IMR-90 (cell line): ENCODE results near the gene KDM5A. TPM values are rescaled to one million over a fixed set of nuclear protein-coding genes. Genes with fewer than 3 reads are reported as not detected.

Experiments
- ATAC-seq: fragments of 200-7000 bp; cut with Tn5 transposase; 2 replicates; pipeline ENCODE4 v1.9.1; 2020; ENCODE audit warnings: low read depth, mild to moderate bottlenecking, moderate library complexity
- BruUV-seq: library from RNA; stranded (reverse); fragments of 400-500 nt; replicated peaks from 2 replicates; lab custom pipeline; 2021; lab: Mats Ljungman, UMichigan
- CTCF ChIA-PET: fragments of 300-600 bp; formaldehyde crosslinking; extraction: SDS; loops from one replicate; lab custom pipeline; 2021; ENCODE audit warnings: antibody characterized with exemption; lab: Yijun Ruan, JAX
- POLR2A ChIA-PET: fragments of 300-600 bp; sonication (Branson Sonifier 250); formaldehyde crosslinking; loops from one replicate; lab custom pipeline; 2022; ENCODE audit warnings: antibody characterized with exemption; ENCODE audit not compliant: unreplicated experiment; lab: Charles Lee
- DNase-seq: peaks from one replicate; pipeline ENCODE4 v3.0.0; 2013
- H2AFZ ChIP-seq: replicated peaks from 2 replicates; pipeline ENCODE3; 2013; ENCODE audit warnings: low read length, mild to moderate bottlenecking; ENCODE audit not compliant: poor library complexity
- H2AK5ac ChIP-seq: 2 replicates; pipeline ENCODE4 v1.6.1; 2013; ENCODE audit warnings: low read depth, low read length, inconsistent platforms
- H2AK9ac ChIP-seq: replicated peaks from 2 replicates; pipeline ENCODE3; 2013; ENCODE audit warnings: mild to moderate bottlenecking, low read depth, low read length, moderate library complexity; ENCODE audit not compliant: poor library complexity
- H2BK120ac ChIP-seq: 2 replicates; pipeline ENCODE4 v1.6.1; 2013; ENCODE audit warnings: low read depth, low read length, inconsistent platforms
- H2BK15ac ChIP-seq: 3 replicates; pipeline ENCODE4 v1.6.1; 2013; ENCODE audit warnings: low read depth, low read length, inconsistent platforms
- H2BK20ac ChIP-seq: 2 replicates; pipeline ENCODE4 v1.6.1; 2013; ENCODE audit warnings: low read depth, mild to moderate bottlenecking, inconsistent platforms, low read length, moderate library complexity
- H2BK5ac ChIP-seq: 2 replicates; pipeline ENCODE4 v1.6.1; 2013; ENCODE audit warnings: mild to moderate bottlenecking, low read depth, low read length, inconsistent platforms; ENCODE audit not compliant: poor library complexity, severe bottlenecking
- H3K14ac ChIP-seq: replicated peaks from 2 replicates; pipeline ENCODE4 v1.6.1; 2013; ENCODE audit warnings: low read depth, low read length, inconsistent platforms
- H3K18ac ChIP-seq: 2 replicates; pipeline ENCODE4 v1.6.1; 2013; ENCODE audit warnings: low read depth, low read length, control low read depth
- H3K23ac ChIP-seq: 2 replicates; pipeline ENCODE4 v1.6.1; 2013; ENCODE audit warnings: low read depth, low read length, inconsistent platforms
- H3K27ac ChIP-seq: 2 replicates; pipeline ENCODE4 v1.5.1; 2013; ENCODE audit warnings: mild to moderate bottlenecking, control low read depth, low read length; ENCODE audit not compliant: insufficient read depth
- H3K27me3 ChIP-seq: 2 replicates; pipeline ENCODE4 v1.6.1; 2013; ENCODE audit warnings: low read length; ENCODE audit not compliant: control insufficient read depth, insufficient read depth
- H3K36me3 ChIP-seq: 2 replicates; pipeline ENCODE4 v1.6.1; 2013; ENCODE audit warnings: low read length, mixed read lengths; ENCODE audit not compliant: control insufficient read depth, insufficient read depth
- H3K4ac ChIP-seq: 2 replicates; pipeline ENCODE4 v1.6.1; 2013; ENCODE audit warnings: low read depth, low read length, inconsistent platforms
- H3K4me1 ChIP-seq: 2 replicates; pipeline ENCODE4 v1.6.1; 2013; ENCODE audit warnings: low read length, mixed read lengths; ENCODE audit not compliant: control insufficient read depth, insufficient read depth
- H3K4me2 ChIP-seq: 2 replicates; pipeline ENCODE4 v1.6.1; 2013; ENCODE audit warnings: low read depth, mild to moderate bottlenecking, control low read depth, low read length, moderate library complexity
- H3K4me3 ChIP-seq: 2 replicates; pipeline ENCODE4 v1.5.1; 2013; ENCODE audit warnings: low read depth, mild to moderate bottlenecking, control low read depth, low read length, moderate library complexity; ENCODE audit not compliant: insufficient read depth
- H3K56ac ChIP-seq: 2 replicates; pipeline ENCODE4 v1.6.1; 2013; ENCODE audit warnings: low read length, inconsistent platforms; ENCODE audit not compliant: insufficient read depth; ENCODE audit errors: extremely low read depth
- H3K79me1 ChIP-seq, 2 experiments: 2 replicates each; pipeline ENCODE4 v1.6.1; 2013; ENCODE audit warnings: low read length in 2 of 2, inconsistent platforms in 1 of 2, low read depth in 1 of 2
- H3K9ac ChIP-seq: 2 replicates; pipeline ENCODE4 v1.6.1; 2013; ENCODE audit warnings: low read depth, low read length, control low read depth
- H3K9me1 ChIP-seq: 2 replicates; pipeline ENCODE4 v1.6.1; 2013; ENCODE audit warnings: low read length, inconsistent platforms; ENCODE audit not compliant: insufficient read depth
- H3K9me3 ChIP-seq: 2 replicates; pipeline ENCODE4 v1.6.1; 2013; ENCODE audit warnings: low read length; ENCODE audit not compliant: control insufficient read depth, insufficient read depth
- H4K20me1 ChIP-seq: 2 replicates; pipeline ENCODE4 v1.6.1; 2013; ENCODE audit warnings: low read length, inconsistent platforms; ENCODE audit not compliant: insufficient read depth
- H4K5ac ChIP-seq: 2 replicates; pipeline ENCODE4 v1.6.1; 2013; ENCODE audit warnings: mild to moderate bottlenecking, low read depth, low read length, control low read depth
- H4K8ac ChIP-seq, 2 experiments: 2 replicates each; pipeline ENCODE4 v1.6.1; 2013; ENCODE audit warnings: low read depth in 2 of 2, low read length in 2 of 2, control low read depth in 1 of 2, inconsistent platforms in 1 of 2
- H4K91ac ChIP-seq: 2 replicates; pipeline ENCODE4 v1.6.1; 2013; ENCODE audit warnings: low read depth, low read length, inconsistent platforms; ENCODE audit not compliant: insufficient read depth
- BHLHE40 ChIP-seq: fragments of 150-350 bp; IDR thresholded peaks from 2 replicates; pipeline ENCODE4 v1.6.1; 2016; ENCODE audit warnings: mild to moderate bottlenecking, low read depth, low read length
- CEBPB ChIP-seq: IDR thresholded peaks from 2 replicates; pipeline ENCODE4 v1.6.1; 2012; ENCODE audit warnings: low read depth, low read length, improper control_type of control experiment
- CHD1 ChIP-seq: IDR thresholded peaks from 2 replicates; pipeline ENCODE4 v1.6.1; 2012; ENCODE audit warnings: low read depth, low read length, improper control_type of control experiment
- FOS ChIP-seq: fragments of 150-350 bp; IDR thresholded peaks from 2 replicates; pipeline ENCODE4 v1.6.1; 2016; ENCODE audit warnings: low read depth, low read length
- MAZ ChIP-seq: IDR thresholded peaks from 2 replicates; pipeline ENCODE4 v1.6.1; 2012; ENCODE audit warnings: low read depth, mild to moderate bottlenecking, low read length, improper control_type of control experiment, moderate library complexity, borderline replicate concordance
- MXI1 ChIP-seq: IDR thresholded peaks from 2 replicates; pipeline ENCODE4 v1.6.1; 2012; ENCODE audit warnings: low read depth, mild to moderate bottlenecking, low read length, moderate library complexity, borderline replicate concordance
- NFE2L2 ChIP-seq: fragments of 150-350 bp; IDR thresholded peaks from 2 replicates; pipeline ENCODE4 v1.6.1; 2016; ENCODE audit warnings: low read depth, mild to moderate bottlenecking, low read length
- POLR2A ChIP-seq: IDR thresholded peaks from 2 replicates; pipeline ENCODE4 v1.6.1; 2012; ENCODE audit warnings: mild to moderate bottlenecking, low read depth, low read length
- RAD21 ChIP-seq: IDR thresholded peaks from 2 replicates; pipeline ENCODE4 v1.6.1; 2012; ENCODE audit warnings: low read length, improper control_type of control experiment
- RCOR1 ChIP-seq: IDR thresholded peaks from 2 replicates; pipeline ENCODE4 v1.6.1; 2012; ENCODE audit warnings: mild to moderate bottlenecking, low read length, improper control_type of control experiment; ENCODE audit not compliant: insufficient replicate concordance
- RFX5 ChIP-seq: IDR thresholded peaks from 2 replicates; pipeline ENCODE4 v1.8.0; 2012; ENCODE audit warnings: low read depth, mild to moderate bottlenecking, low read length, moderate library complexity
- SMC3 ChIP-seq: fragments of 150-350 bp; IDR thresholded peaks from 2 replicates; pipeline ENCODE4 v1.6.1; 2016; ENCODE audit warnings: low read depth, mild to moderate bottlenecking, antibody characterized with exemption, low read length, moderate library complexity
- USF2 ChIP-seq: fragments of 150-350 bp; IDR thresholded peaks from 2 replicates; pipeline ENCODE4 v1.6.1; 2017; ENCODE audit warnings: mild to moderate bottlenecking, antibody characterized with exemption, low read length, low read depth
- WGBS, 2 experiments: methylation state at CpG; one replicate each; pipeline versions ENCODE4 v1.1.5 to v1.1.7; 2013; ENCODE audit warnings: missing lambda C conversion rate in 2 of 2; ENCODE audit not compliant: insufficient read length in 1 of 2; ENCODE audit errors: extremely low coverage in 2 of 2; 5-methylcytosine and 5-hydroxymethylcytosine counted together
- dilution Hi-C: fragments of 300-500 bp; cut with HindIII; formaldehyde crosslinking; loops from one replicate; pipeline ENCODE4 v1.14.3; 2018; ENCODE audit warnings: low sequenced_read_pairs; ENCODE audit not compliant: unreplicated experiment
- in situ Hi-C: fragments of 300-500 bp; cut with MboI; formaldehyde crosslinking; loops from 3 replicates; pipeline ENCODE4 v1.14.3; 2019; ENCODE audit warnings: low sequenced_read_pairs, inconsistent platforms, mixed read lengths
- intact Hi-C: fragments of 100-400 bp; cut with micrococcal nuclease; formaldehyde crosslinking; loops from 2 replicates; pipeline ENCODE4 v1.10.0; 2022
- polyA plus RNA-seq, 3 experiments: library from polyadenylated mRNA; depleted of rRNA; stranded (reverse); fragments of >200 nt; gene quantifications; 2 replicates each; pipeline ENCODE4 v1.2.3, GENCODE V29; 2012; ENCODE audit warnings: low replicate concordance in 1 of 3
- total RNA-seq: library from RNA; depleted of rRNA; stranded (reverse); fragments of >200 nt; gene quantifications from 2 replicates; pipeline ENCODE4 v1.2.3, GENCODE V29; 2012
- TF ChIP-seq, protein P1 (sequence below): conservative IDR thresholded peaks from 2 replicates; pipeline ENCODE4 v1.5.1; 2012; ENCODE audit warnings: mild to moderate bottlenecking, low read depth, low read length, improper control_type of control experiment
- TF ChIP-seq, protein P2 (sequence below): fragments of 150-350 bp; IDR thresholded peaks from 2 replicates; pipeline ENCODE4 v1.6.1; 2016; ENCODE audit warnings: low read depth, mild to moderate bottlenecking, low read length, moderate library complexity, borderline replicate concordance

The KDM5A gene
- total and polyA plus RNA-seq, 2 of the 4 experiments (the other 2 are of a cell fraction) = 7.9 to 95.9 TPM

DNA sequence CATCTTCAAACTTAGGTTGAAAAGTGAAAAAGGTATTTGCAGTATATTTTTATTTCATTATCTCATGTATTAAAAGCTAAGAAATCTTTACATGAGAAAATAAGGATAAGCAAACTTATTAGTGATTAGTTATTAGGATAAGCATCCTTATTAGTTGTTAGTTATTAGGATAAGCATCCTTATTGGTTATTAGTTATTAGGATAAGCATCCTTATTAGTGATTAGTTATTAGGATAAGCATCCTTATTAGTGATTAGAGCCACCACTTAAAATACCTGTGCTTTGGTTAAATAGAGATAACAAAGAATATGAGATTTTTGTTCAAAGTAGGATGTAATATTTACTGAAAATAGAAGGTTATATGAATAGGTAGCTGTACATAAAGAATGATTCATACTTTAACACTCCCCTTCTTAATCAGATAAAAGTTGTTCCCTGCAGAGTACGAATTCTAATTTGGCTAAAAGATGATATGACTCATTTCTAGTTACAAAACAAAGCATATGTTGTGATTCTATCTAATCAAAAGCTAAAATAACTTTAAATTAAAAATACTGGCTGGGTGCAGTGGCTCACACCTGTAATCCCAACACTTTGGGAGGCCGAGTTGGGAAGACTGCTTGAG lies 56.4 kb downstream of the KDM5A start:
- DNase-seq (no peak), ATAC-seq (no peak)
- WGBS, 2 experiments = no CpG with 5 or more reads among the region's 2 CpGs
- no peak overlapping the region for H3K56ac ChIP-seq
- BruUV-seq = no TSS peak
- ChIA-PET CTCF (interaction anchor here (0.9 kb wide), 1 partner anchor 14 kb away, joined by 3 read pairs; no protein-coding TSS in a partner anchor), POLR2A (no interaction called here)
- H3K4me3 ChIP-seq = no peak overlapping the region
- no peak overlapping the region for H2BK5ac ChIP-seq
- dilution Hi-C loops = no loop called here
- TF ChIP-seq CHD1 (no peak), NFE2L2 (no peak), BHLHE40 (no peak), CEBPB (no peak), POLR2A (no peak), MAZ (no peak), RFX5 (no peak), FOS (no peak), MXI1 (no peak), SMC3 (no peak), USF2 (no peak), RAD21 (no peak), RCOR1 (no peak)
- TF ChIP-seq, protein P1, sequence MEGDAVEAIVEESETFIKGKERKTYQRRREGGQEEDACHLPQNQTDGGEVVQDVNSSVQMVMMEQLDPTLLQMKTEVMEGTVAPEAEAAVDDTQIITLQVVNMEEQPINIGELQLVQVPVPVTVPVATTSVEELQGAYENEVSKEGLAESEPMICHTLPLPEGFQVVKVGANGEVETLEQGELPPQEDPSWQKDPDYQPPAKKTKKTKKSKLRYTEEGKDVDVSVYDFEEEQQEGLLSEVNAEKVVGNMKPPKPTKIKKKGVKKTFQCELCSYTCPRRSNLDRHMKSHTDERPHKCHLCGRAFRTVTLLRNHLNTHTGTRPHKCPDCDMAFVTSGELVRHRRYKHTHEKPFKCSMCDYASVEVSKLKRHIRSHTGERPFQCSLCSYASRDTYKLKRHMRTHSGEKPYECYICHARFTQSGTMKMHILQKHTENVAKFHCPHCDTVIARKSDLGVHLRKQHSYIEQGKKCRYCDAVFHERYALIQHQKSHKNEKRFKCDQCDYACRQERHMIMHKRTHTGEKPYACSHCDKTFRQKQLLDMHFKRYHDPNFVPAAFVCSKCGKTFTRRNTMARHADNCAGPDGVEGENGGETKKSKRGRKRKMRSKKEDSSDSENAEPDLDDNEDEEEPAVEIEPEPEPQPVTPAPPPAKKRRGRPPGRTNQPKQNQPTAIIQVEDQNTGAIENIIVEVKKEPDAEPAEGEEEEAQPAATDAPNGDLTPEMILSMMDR = no peak
- TF ChIP-seq, protein P2, sequence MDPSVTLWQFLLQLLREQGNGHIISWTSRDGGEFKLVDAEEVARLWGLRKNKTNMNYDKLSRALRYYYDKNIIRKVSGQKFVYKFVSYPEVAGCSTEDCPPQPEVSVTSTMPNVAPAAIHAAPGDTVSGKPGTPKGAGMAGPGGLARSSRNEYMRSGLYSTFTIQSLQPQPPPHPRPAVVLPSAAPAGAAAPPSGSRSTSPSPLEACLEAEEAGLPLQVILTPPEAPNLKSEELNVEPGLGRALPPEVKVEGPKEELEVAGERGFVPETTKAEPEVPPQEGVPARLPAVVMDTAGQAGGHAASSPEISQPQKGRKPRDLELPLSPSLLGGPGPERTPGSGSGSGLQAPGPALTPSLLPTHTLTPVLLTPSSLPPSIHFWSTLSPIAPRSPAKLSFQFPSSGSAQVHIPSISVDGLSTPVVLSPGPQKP = no peak
- H3K4ac ChIP-seq = no peak overlapping the region
- H3K23ac ChIP-seq = no peak overlapping the region
- H2AK9ac ChIP-seq = no peak overlapping the region
- H2BK15ac ChIP-seq = no peak overlapping the region
- H3K9me1 ChIP-seq = no peaks in the 10 kb centered on the region
- peaks cover 13 to 16% of the 10 kb centered on the region in 2 experiments for H3K79me1 ChIP-seq
- H3K9me3 ChIP-seq = no peaks in the 10 kb centered on the region
- peaks cover 31% of the 10 kb centered on the region for H3K36me3 ChIP-seq
- H3K27me3 ChIP-seq = no peaks in the 10 kb centered on the region
- H3K9ac ChIP-seq = no peak overlapping the region
- H3K27ac ChIP-seq = no peak overlapping the region
- peaks cover 4% of the 10 kb centered on the region; the same call in 1 of the 2 replicates for H4K20me1 ChIP-seq
- H4K8ac ChIP-seq = no peak overlapping the region
- H3K18ac ChIP-seq = no peak overlapping the region
- no peak overlapping the region for H4K5ac ChIP-seq
- no peak overlapping the region for H3K4me2 ChIP-seq
- intact Hi-C loops = loop anchor here (5.0 kb wide), 1 partner anchor 40 kb away; no protein-coding TSS in a partner anchor
- no peak overlapping the region for H3K14ac ChIP-seq
- no peak overlapping the region for H2AK5ac ChIP-seq
- no peak overlapping the region for H2AFZ ChIP-seq
- in situ Hi-C loops = no loop called here
- no peaks in the 10 kb centered on the region for H3K4me1 ChIP-seq
- H4K91ac ChIP-seq = no peak overlapping the region
- no peak overlapping the region for H2BK20ac ChIP-seq
- no peak overlapping the region for H2BK120ac ChIP-seq
